ENCODE results near the gene DNPH1. TPM values are rescaled to one million over a fixed set of nuclear protein-coding genes. Genes with fewer than 3 reads are reported as not detected.

The DNPH1 gene
- total and polyA plus RNA-seq, 10 of the 15 experiments (the other 5 are each of a cell fraction or from before 2014, with no cell fraction given), result 7.0 to 136 (median 67.7) TPM

GRCh38 chr6:43260791-43261190 lies 31.5 kb upstream of the DNPH1 start (continued):
- TF ChIP-seq E2F8 (IDR thresholded peaks at IDR 0.05; ENCODE audit: low read depth, partially characterized antibody) (no peak), PAX5 (IDR thresholded peaks at IDR 0.05; ENCODE audit: borderline replicate concordance, low read depth, low read length) (no peak), IRF3 (IDR thresholded peaks at IDR 0.05) (no peak)

GRCh38 chr6:43258807-43259686 lies 29.8 kb upstream of the DNPH1 start:
- intact Hi-C loops (cut with micrococcal nuclease; ENCODE audit: unreplicated experiment), result no loop called here
- ChIA-PET SMC1A (ENCODE audit: uncharacterized antibody, unreplicated experiment) (interaction anchor here (0.5 to 1.6 kb wide), 3 partner anchors 74 to 130 kb away, joined by 3 to 5 read pairs (median 3); no protein-coding TSS in a partner anchor), CTCF (interaction anchor here (4.0 kb wide), 1 partner anchor 101 kb away, joined by 12 read pairs; no protein-coding TSS in a partner anchor), RAD21 (ENCODE audit: unreplicated experiment) (no interaction called here), POLR2A (no interaction called here)
- FAIRE-seq, result no peak
- Histone ChIP-seq H4K20me1 (ENCODE audit: control insufficient read depth, insufficient read depth) (no peaks in the 10 kb centered on the region), H3K79me2 (ENCODE audit: control insufficient read depth, insufficient read depth, low read length) (no peaks in the 10 kb centered on the region), H3K4me1 (ENCODE audit: control insufficient read depth, insufficient read depth, low read length) (peaks cover 8% of the 10 kb centered on the region), H3K9ac (ENCODE audit: control insufficient read depth, insufficient read depth, low read length) (no peak overlapping the region), H3K9me3 (replicated peaks; ENCODE audit: control insufficient read depth, insufficient read depth, low read length) (no peaks in the 10 kb centered on the region), H3K36me3 (ENCODE audit: control insufficient read depth in 2 of 2, insufficient read depth in 2 of 2, low read length in 1 of 2) (no peaks in the 10 kb centered on the region), H3K4me3 (no peak overlapping the region), H3K27ac (ENCODE audit: control insufficient read depth, insufficient read depth) (no peak overlapping the region), H2AFZ (ENCODE audit: control insufficient read depth, low read depth, low read length) (no peak overlapping the region), H3K4me2 (ENCODE audit: control insufficient read depth, insufficient read depth) (no peak overlapping the region), H3K27me3 (replicated peaks in 1 of 2; ENCODE audit: control insufficient read depth in 2 of 2, insufficient read depth in 2 of 2, low read length in 1 of 2) (no peaks in the 10 kb centered on the region; a peak in 1 of 4 replicates)
- DNase-seq (ENCODE audit: low read depth, low spot score), result no peak
- 75% methylated on average over 30 of the region's 30 CpGs for WGBS (ENCODE audit: insufficient coverage, insufficient replicate concordance, low lambda C conversion rate, missing lambda C conversion rate)
- ATAC-seq, result no peak
- no TSS peak for BruUV-seq (replicated peaks)
- in situ Hi-C loops (cut with MboI), result loop anchor here (5.0 kb wide), 1 partner anchor 248 kb away; no protein-coding TSS in a partner anchor
- TF ChIP-seq STAT3 (IDR thresholded peaks at IDR 0.05; ENCODE audit: low read depth, low read length) (no peak), TAF1 (IDR thresholded peaks at IDR 0.05; ENCODE audit: borderline replicate concordance, low read depth, low read length) (no peak), ZNF384 (IDR thresholded peaks at IDR 0.05; ENCODE audit: borderline replicate concordance, low read depth, low read length) (no peak), SKIL (IDR thresholded peaks at IDR 0.05; ENCODE audit: low read depth, poor library complexity, severe bottlenecking) (no peak), FOXM1 (IDR thresholded peaks at IDR 0.05; ENCODE audit: low read depth, low read length) (no peak), ETV6 (conservative IDR thresholded peaks at IDR 0.05 in 1 of 2, IDR thresholded peaks at IDR 0.05 in 1 of 2; ENCODE audit: borderline replicate concordance in 1 of 2, low read depth in 1 of 2) (no peak), FOS (IDR thresholded peaks at IDR 0.05; ENCODE audit: borderline replicate concordance, extremely low read depth, insufficient read length) (no peak), CHD1 (IDR thresholded peaks at IDR 0.05; ENCODE audit: low read depth, low read length) (no peak), ZNF207 (IDR thresholded peaks at IDR 0.05; ENCODE audit: borderline replicate concordance) (no peak), MLLT1 (IDR thresholded peaks at IDR 0.05) (no peak)
